ENCODE data around the gene DSG3.

DNA sequence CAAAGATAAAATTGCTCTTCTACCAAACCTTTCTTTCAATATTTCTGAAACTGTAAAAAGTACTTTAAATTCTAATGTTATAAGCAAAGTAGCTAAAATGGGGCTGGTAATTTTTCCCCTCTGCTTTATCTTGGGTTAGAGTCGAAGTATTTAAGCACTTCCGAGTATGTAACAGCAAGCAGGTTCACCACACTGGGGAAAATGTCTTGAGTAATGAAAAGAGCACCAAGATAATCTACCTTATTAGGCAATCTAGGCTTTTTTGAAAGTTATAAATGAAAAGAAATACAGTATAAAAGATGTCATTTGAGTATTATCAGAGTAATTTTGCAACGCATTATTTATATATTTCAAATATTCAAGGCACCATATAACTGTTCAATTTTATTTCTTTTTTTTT is 687 bp upstream of the DSG3 start:
- TF ChIP-seq, protein P1, sequence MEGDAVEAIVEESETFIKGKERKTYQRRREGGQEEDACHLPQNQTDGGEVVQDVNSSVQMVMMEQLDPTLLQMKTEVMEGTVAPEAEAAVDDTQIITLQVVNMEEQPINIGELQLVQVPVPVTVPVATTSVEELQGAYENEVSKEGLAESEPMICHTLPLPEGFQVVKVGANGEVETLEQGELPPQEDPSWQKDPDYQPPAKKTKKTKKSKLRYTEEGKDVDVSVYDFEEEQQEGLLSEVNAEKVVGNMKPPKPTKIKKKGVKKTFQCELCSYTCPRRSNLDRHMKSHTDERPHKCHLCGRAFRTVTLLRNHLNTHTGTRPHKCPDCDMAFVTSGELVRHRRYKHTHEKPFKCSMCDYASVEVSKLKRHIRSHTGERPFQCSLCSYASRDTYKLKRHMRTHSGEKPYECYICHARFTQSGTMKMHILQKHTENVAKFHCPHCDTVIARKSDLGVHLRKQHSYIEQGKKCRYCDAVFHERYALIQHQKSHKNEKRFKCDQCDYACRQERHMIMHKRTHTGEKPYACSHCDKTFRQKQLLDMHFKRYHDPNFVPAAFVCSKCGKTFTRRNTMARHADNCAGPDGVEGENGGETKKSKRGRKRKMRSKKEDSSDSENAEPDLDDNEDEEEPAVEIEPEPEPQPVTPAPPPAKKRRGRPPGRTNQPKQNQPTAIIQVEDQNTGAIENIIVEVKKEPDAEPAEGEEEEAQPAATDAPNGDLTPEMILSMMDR (conservative IDR thresholded peaks at IDR 0.05 in 1 of 2, IDR thresholded peaks at IDR 0.05 in 1 of 2; ENCODE audit: low read depth in 1 of 2, low read length in 2 of 2): no peak
- TF ChIP-seq EZH2 (IDR thresholded peaks at IDR 0.05; ENCODE audit: low read length, missing control alignments): no peak
